Spleen (tissue), 11 donors: Measurements from ENCODE around the gene C20orf204. TPM values are rescaled to one million over a fixed set of nuclear protein-coding genes. Genes with fewer than 3 reads are reported as not detected.

Experiments used
- DNase-seq: peaks from one replicate; pipeline ENCODE4 v3.0.0-alpha.2; 2020
- H3K27ac ChIP-seq, 8 donors: fragments of 200-600 bp; sonication (generic) in 7 of 8; 1 replicate in 4 of 8; 2 replicates in 4 of 8; pipeline versions ENCODE4 v1.5.0 to v1.8.0; 2016 to 2021; ENCODE audit warnings: inconsistent platforms in 4 of 8, mild to moderate bottlenecking in 4 of 8, moderate library complexity in 1 of 8
- H3K27me3 ChIP-seq, 7 donors: fragments of 200-600 bp; sonication (generic) in 6 of 7; replicated peaks in 1 of 7; 1 replicate in 4 of 7; 2 replicates in 3 of 7; pipeline versions ENCODE4 v1.5.0 to v1.8.0; 2016 to 2021; ENCODE audit warnings: inconsistent platforms in 3 of 7, mild to moderate bottlenecking in 1 of 7
- H3K36me3 ChIP-seq, 6 donors: fragments of 200-600 bp; sonication (generic) in 5 of 6; 1 replicate in 4 of 6; 2 replicates in 2 of 6; pipeline versions ENCODE4 v1.5.0 to v1.8.0; 2016 to 2021; ENCODE audit warnings: inconsistent platforms in 2 of 6
- H3K4me1 ChIP-seq, 6 donors: fragments of 200-600 bp; sonication (generic) in 5 of 6; 1 replicate in 3 of 6; 2 replicates in 3 of 6; pipeline versions ENCODE4 v1.5.0 to v1.8.0; 2016 to 2021; ENCODE audit warnings: inconsistent platforms in 3 of 6
- H3K4me3 ChIP-seq, 8 donors: fragments of 200-600 bp; sonication (generic) in 7 of 8; 1 replicate in 4 of 8; 2 replicates in 4 of 8; pipeline versions ENCODE4 v1.5.0 to v1.8.0; 2016 to 2021; ENCODE audit warnings: inconsistent platforms in 4 of 8, mild to moderate bottlenecking in 4 of 8, moderate library complexity in 2 of 8
- H3K9me3 ChIP-seq, 8 donors: fragments of 200-600 bp; sonication (generic) in 7 of 8; 1 replicate in 4 of 8; 2 replicates in 4 of 8; pipeline versions ENCODE4 v1.5.0 to v1.8.0; 2016 to 2021; ENCODE audit warnings: inconsistent platforms in 4 of 8
- POLR2A ChIP-seq, 3 donors: fragments of 450-650 bp; IDR thresholded peaks; one replicate each; pipeline ENCODE4 v1.5.1; 2017; ENCODE audit warnings: antibody characterized with exemption in 3 of 3, mild to moderate bottlenecking in 1 of 3
- POLR2AphosphoS5 ChIP-seq, 3 donors: sonication (generic); formaldehyde crosslinking; IDR thresholded peaks; one replicate each; pipeline ENCODE4 v1.5.1; 2017; ENCODE audit warnings: antibody characterized with exemption in 3 of 3
- WGBS, 5 donors: extraction: QIAGEN DNeasy Blood & Tissue Kit in 3 of 5; methylation state at CpG; one replicate each; pipeline versions ENCODE4 v1.1.5 to v1.1.7; 2013 to 2018; 5-methylcytosine and 5-hydroxymethylcytosine counted together
- intact Hi-C: fragments of 100-400 bp; cut with DNase I; formaldehyde crosslinking; loops from one replicate; pipeline ENCODE4 v1.15.0; 2023; ENCODE audit warnings: low total_unique reads
- polyA plus RNA-seq, 3 donors: library from polyadenylated mRNA; stranded (reverse); fragments of 200-250 nt; gene quantifications; one replicate each; pipeline ENCODE4 v1.2.1, GENCODE V29; 2013
- total RNA-seq, 7 donors: library from RNA; depleted of rRNA in 3 of 7; stranded (reverse); fragments of >200 nt in 3 of 7; fragmentation: NEBNext Ultra II Directional in 4 of 7; extraction: Animal tissue kit (Norgen Biotek cat#: 25700) in 4 of 7; gene quantifications; one replicate each; pipeline versions ENCODE4 v1.1.0 to v1.2.1, GENCODE V29; 2016 to 2021
- TF ChIP-seq, protein P1 (sequence below), 11 experiments: fragments of 200-600 bp in 7 of 11; fragments of 450-650 bp in 4 of 11; sonication (generic) in 4 of 11; IDR thresholded peaks in 8 of 11; conservative IDR thresholded peaks in 3 of 11; 1 replicate in 7 of 11; 2 replicates in 4 of 11; pipeline versions ENCODE4 v1.4.0 to v1.8.0; 2016 to 2021; ENCODE audit warnings: antibody characterized with exemption in 11 of 11, inconsistent platforms in 4 of 11, mild to moderate bottlenecking in 1 of 11
- donor health status: healthy with polysubstance abuse.
- donor health status: DM: no; HTN: no; CAD: no; lungs with moderate emphysema.
- donor health status: DM: no; HTN: no; CAD: no.
- donor health status: Bipolar disorder and iron deficiency.
- donor health status: healthy.
- donor health status: DM: no; HTN: no; CAD: no.
- donor health status: DM: yes; HTN: yes; CAD: no.

C20orf204 gene
- total and polyA plus RNA-seq, 10 donors: 0.85 to 3.9 (median 1.9) TPM

GRCh38 chr20:64080813-64081623 lies 45.0 kb downstream of the C20orf204 start:
- H3K9me3 ChIP-seq: no peaks in the 10 kb centered on the region
- H3K36me3 ChIP-seq: peaks cover 0 to 16% (median 5%) of the 10 kb centered on the region in 6 donors
- intact Hi-C loops: loop anchor here (5.0 kb wide), 1 partner anchor 41 kb away; no protein-coding TSS in a partner anchor
- peak overlapping the region; percentile 39 to 96 (median 60) for H3K4me3 ChIP-seq
- TF ChIP-seq, protein P1, sequence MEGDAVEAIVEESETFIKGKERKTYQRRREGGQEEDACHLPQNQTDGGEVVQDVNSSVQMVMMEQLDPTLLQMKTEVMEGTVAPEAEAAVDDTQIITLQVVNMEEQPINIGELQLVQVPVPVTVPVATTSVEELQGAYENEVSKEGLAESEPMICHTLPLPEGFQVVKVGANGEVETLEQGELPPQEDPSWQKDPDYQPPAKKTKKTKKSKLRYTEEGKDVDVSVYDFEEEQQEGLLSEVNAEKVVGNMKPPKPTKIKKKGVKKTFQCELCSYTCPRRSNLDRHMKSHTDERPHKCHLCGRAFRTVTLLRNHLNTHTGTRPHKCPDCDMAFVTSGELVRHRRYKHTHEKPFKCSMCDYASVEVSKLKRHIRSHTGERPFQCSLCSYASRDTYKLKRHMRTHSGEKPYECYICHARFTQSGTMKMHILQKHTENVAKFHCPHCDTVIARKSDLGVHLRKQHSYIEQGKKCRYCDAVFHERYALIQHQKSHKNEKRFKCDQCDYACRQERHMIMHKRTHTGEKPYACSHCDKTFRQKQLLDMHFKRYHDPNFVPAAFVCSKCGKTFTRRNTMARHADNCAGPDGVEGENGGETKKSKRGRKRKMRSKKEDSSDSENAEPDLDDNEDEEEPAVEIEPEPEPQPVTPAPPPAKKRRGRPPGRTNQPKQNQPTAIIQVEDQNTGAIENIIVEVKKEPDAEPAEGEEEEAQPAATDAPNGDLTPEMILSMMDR (IDR thresholded peaks at IDR 0.05 in 8 of 11, conservative IDR thresholded peaks at IDR 0.05 in 3 of 11): no peak
- TF ChIP-seq POLR2AphosphoS5 (IDR thresholded peaks at IDR 0.05) (no peak), POLR2A (IDR thresholded peaks at IDR 0.05) (no peak)
- peaks cover 28 to 84% (median 79%) of the 10 kb centered on the region in 6 donors for H3K4me1 ChIP-seq
- peaks cover 0 to 33% (median 17%) of the 10 kb centered on the region in 7 donors for H3K27me3 ChIP-seq
- H3K27ac ChIP-seq: peak overlapping the region; percentile 72 to 97 (median 89)
- WGBS, 5 donors: 69 to 82% (median 74%) methylated on average over 16 to 17 of the region's 17 CpGs
- no peak for DNase-seq

DNA sequence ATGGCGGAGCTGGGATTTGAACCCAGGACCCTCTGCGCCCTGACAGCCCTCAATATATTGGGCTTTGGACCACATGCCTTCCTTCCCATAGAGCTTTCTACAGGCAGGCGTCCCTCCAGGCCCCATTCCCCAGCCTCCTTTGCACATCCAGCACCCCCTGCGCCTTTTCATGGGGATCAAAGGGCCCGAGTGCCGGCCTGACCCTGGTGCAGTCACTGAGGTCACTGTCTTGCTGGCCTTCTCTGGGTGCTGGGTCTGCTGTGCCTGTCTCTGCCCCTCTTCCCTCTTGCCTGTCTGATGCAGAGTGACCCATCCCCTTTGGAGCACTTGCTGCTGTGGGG lies 45.6 kb downstream of the C20orf204 start:
- TF ChIP-seq, protein P1 (IDR thresholded peaks at IDR 0.05 in 8 of 11, conservative IDR thresholded peaks at IDR 0.05 in 3 of 11): no peak
- TF ChIP-seq POLR2A (IDR thresholded peaks at IDR 0.05): no peak
- TF ChIP-seq POLR2AphosphoS5 (IDR thresholded peaks at IDR 0.05): no peak
- DNase-seq: no peak
- Histone ChIP-seq H3K4me3 (peak overlapping the region in 1 of 8 donors; percentile 96), H3K9me3 (peaks cover 0 to under 1% (median 0%) of the 10 kb centered on the region in 8 donors), H3K36me3 (peaks cover 0 to 10% (median 0%) of the 10 kb centered on the region in 6 donors), H3K27me3 (peaks cover 0 to 33% (median 17%) of the 10 kb centered on the region in 7 donors), H3K4me1 (peaks cover 24 to 78% (median 73%) of the 10 kb centered on the region in 6 donors), H3K27ac (peak overlapping the region in 4 of 8 donors; percentile 7 to 97 (median 62))
- intact Hi-C loops: loop anchor here (5.0 kb wide), 1 partner anchor 41 kb away; no protein-coding TSS in a partner anchor
- WGBS, 5 donors: 89 to 94% (median 93%) methylated on average over 6 of the region's 6 CpGs

- TF ChIP-seq POLR2A (IDR thresholded peaks at IDR 0.05): no peak
- TF ChIP-seq POLR2AphosphoS5 (IDR thresholded peaks at IDR 0.05): peak in 1 of 3 donors; percentile 12
- Histone ChIP-seq H3K4me3 (peak overlapping the region in 1 of 8 donors; percentile 88), H3K27ac (peak overlapping the region in 4 of 8 donors; percentile 7 to 97 (median 62)), H3K4me1 (peaks cover 18 to 72% (median 67%) of the 10 kb centered on the region in 6 donors), H3K27me3 (peaks cover 0 to 33% (median 17%) of the 10 kb centered on the region in 7 donors), H3K36me3 (peaks cover 0 to 4% (median 0%) of the 10 kb centered on the region in 6 donors), H3K9me3 (peaks cover 0 to 4% (median 0%) of the 10 kb centered on the region in 8 donors)
- 13 to 23% (median 15%) methylated on average over 13 of the region's 13 CpGs for WGBS, 5 donors
- intact Hi-C loops: loop anchor here (5.0 kb wide), 1 partner anchor 40 kb away; no protein-coding TSS in a partner anchor
- DNase-seq: no peak
Observed at GRCh38 chr20:64082126-64082731, 46.2 kb downstream of the C20orf204 start.

DNA sequence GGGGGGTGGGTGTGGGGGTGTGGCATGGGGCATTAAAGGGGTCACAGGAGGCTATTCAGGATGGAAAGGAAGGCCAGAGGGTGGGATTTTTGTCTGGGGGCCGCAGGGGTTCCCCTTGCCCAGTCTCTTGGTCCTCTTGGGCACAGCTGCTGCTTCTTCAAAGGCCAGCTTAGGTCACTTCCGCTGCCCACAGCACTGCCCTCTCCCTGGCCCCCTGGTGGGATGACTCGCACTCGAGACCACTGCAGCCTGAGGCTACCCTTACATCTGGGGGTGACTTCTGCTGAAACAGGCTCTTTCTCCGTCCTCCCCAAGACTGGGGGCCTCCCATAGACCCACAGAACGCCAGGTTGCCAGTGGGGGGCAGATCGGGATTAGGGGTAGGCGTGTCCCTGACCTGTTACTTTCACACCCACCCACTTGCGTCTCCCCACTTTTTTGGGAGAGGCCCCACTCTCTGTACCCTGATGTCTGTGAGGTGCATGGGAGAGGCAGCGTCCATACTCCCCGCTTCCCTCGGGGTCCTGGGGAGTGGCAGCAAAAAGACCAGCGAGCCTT lies 46.9 kb downstream of the C20orf204 start:
- Histone ChIP-seq H3K4me1 (peaks cover 13 to 65% (median 61%) of the 10 kb centered on the region in 6 donors), H3K27me3 (peaks cover 0 to 33% (median 17%) of the 10 kb centered on the region in 7 donors)
- 10 to 16% (median 11%) methylated on average over 12 to 13 of the region's 13 CpGs for WGBS, 5 donors

More for the DNA sequence above, 46.9 kb downstream of the C20orf204 start:
- intact Hi-C loops: loop anchor here (5.0 kb wide), 1 partner anchor 39 kb away; no protein-coding TSS in a partner anchor
- Histone ChIP-seq H3K4me3 (peak overlapping the region; percentile 22 to 88 (median 60)), H3K27ac (peak overlapping the region in 3 of 8 donors; percentile 47 to 93 (median 62)), H3K36me3 (no peaks in the 10 kb centered on the region), H3K9me3 (peaks cover 0 to 8% (median 5%) of the 10 kb centered on the region in 8 donors)
- TF ChIP-seq, protein P1 (IDR thresholded peaks at IDR 0.05 in 8 of 11, conservative IDR thresholded peaks at IDR 0.05 in 3 of 11): no peak
- no peak for TF ChIP-seq POLR2A (IDR thresholded peaks at IDR 0.05)
- TF ChIP-seq POLR2AphosphoS5 (IDR thresholded peaks at IDR 0.05): no peak
- no peak for DNase-seq
